B cell (primary cell): ENCODE results near the gene POGZ. TPM values are rescaled to one million over a fixed set of nuclear protein-coding genes. Genes with fewer than 3 reads are reported as not detected.
"Not testable (repeated sequence)": the region's sequence is repeated elsewhere in the genome, so short reads cannot be mapped to it uniquely, and the experiment has no call there.

Experiments
- ATAC-seq: fragments of 200-7000 bp; cut with Tn5 transposase; one replicate; pipeline ENCODE4 v1.10.0; 2021; ENCODE audit warnings: low read depth, mild to moderate bottlenecking, moderate number of reproducible peaks, moderate library complexity
- CTCF ChIA-PET: fragments of 350-600 bp; sonication (Branson Sonifier 250); formaldehyde crosslinking; loops from one replicate; lab custom pipeline; 2021; ENCODE audit warnings: antibody characterized with exemption, inconsistent platforms; lab: Charles Lee
- POLR2A ChIA-PET: fragments of 350-600 bp; sonication (Branson Sonifier 250); formaldehyde crosslinking; loops from one replicate; lab custom pipeline; 2021; ENCODE audit warnings: antibody characterized with exemption; lab: Charles Lee
- DNase-seq: peaks from one replicate; pipeline ENCODE4 v3.0.0; 2013
- H2AFZ ChIP-seq: 2 replicates; pipeline ENCODE4 v1.6.1; 2012; ENCODE audit warnings: mild to moderate bottlenecking, low read depth, low read length; ENCODE audit not compliant: insufficient read depth, poor library complexity, severe bottlenecking
- H3K27ac ChIP-seq, 2 donors: 1 replicate in 1 of 2; 2 replicates in 1 of 2; pipeline ENCODE4 v1.5.1; 2012 to 2013; ENCODE audit warnings: low read length in 2 of 2, mild to moderate bottlenecking in 2 of 2, moderate library complexity in 1 of 2
- H3K27me3 ChIP-seq, 4 experiments: fragments of 200-600 bp in 1 of 4; sonication (generic) in 1 of 4; replicated peaks in 1 of 4; 1 replicate in 2 of 4; 2 replicates in 2 of 4; pipeline versions ENCODE4 v1.6.1 to v1.7.0; 2013 to 2016; ENCODE audit warnings: low read length in 3 of 4, mild to moderate bottlenecking in 2 of 4, mixed read lengths in 1 of 4, moderate library complexity in 1 of 4; ENCODE audit not compliant: insufficient read depth in 4 of 4, control insufficient read depth in 3 of 4; ENCODE audit errors: control extremely low read depth in 1 of 4
- H3K36me3 ChIP-seq, 2 experiments: replicated peaks in 1 of 2; 1 replicate in 1 of 2; 2 replicates in 1 of 2; pipeline versions ENCODE4 v1.6.1 to v1.7.1; 2013; ENCODE audit warnings: low read length in 1 of 2; ENCODE audit not compliant: insufficient read depth in 2 of 2, control insufficient read depth in 1 of 2; ENCODE audit errors: control extremely low read depth in 1 of 2, extremely low read depth in 1 of 2
- H3K4me1 ChIP-seq, 2 donors: fragments of 200-600 bp in 1 of 2; sonication (generic) in 1 of 2; 1 replicate in 1 of 2; 2 replicates in 1 of 2; pipeline versions ENCODE4 v1.5.1 to v1.6.1; 2013 to 2017; ENCODE audit warnings: low read length in 2 of 2; ENCODE audit not compliant: control insufficient read depth in 2 of 2, insufficient read depth in 2 of 2
- H3K4me2 ChIP-seq: replicated peaks from 2 replicates; pipeline ENCODE3; 2012; ENCODE audit warnings: mild to moderate bottlenecking, low read depth, low read length; ENCODE audit not compliant: poor library complexity, severe bottlenecking
- H3K4me3 ChIP-seq, 5 experiments: fragments of 200-600 bp in 1 of 5; sonication (generic) in 1 of 5; 1 replicate in 3 of 5; 2 replicates in 2 of 5; pipeline versions ENCODE4 v1.5.1 to v1.7.0; 2011 to 2016; ENCODE audit warnings: low read length in 4 of 5, mild to moderate bottlenecking in 4 of 5, low read depth in 2 of 5, control low read depth in 1 of 5, moderate library complexity in 1 of 5; ENCODE audit not compliant: insufficient read depth in 1 of 5; ENCODE audit errors: control extremely low read depth in 1 of 5, extremely low read depth in 1 of 5
- H3K79me2 ChIP-seq: fragments of 200-600 bp; sonication (generic); one replicate; pipeline ENCODE4 v1.6.0; 2016; ENCODE audit warnings: low read length; ENCODE audit not compliant: control insufficient read depth, insufficient read depth
- H3K9ac ChIP-seq: fragments of 200-600 bp; sonication (generic); 2 replicates; pipeline ENCODE4 v1.6.1; 2017; ENCODE audit warnings: mild to moderate bottlenecking, low read length, moderate library complexity
- H3K9me3 ChIP-seq, 3 donors: one replicate each; pipeline versions ENCODE4 v1.6.1 to v1.7.1; 2013; ENCODE audit warnings: low read length in 2 of 3; ENCODE audit not compliant: control insufficient read depth in 2 of 3, insufficient read depth in 1 of 3; ENCODE audit errors: control extremely low read depth in 1 of 3
- H4K20me1 ChIP-seq: 2 replicates; pipeline ENCODE4 v1.6.0; 2012; ENCODE audit warnings: mild to moderate bottlenecking, low read length; ENCODE audit not compliant: insufficient read depth, control insufficient read depth, poor library complexity, severe bottlenecking
- H3K27ac Mint-ChIP-seq: one replicate; pipeline ENCODE4 v1.8.0; 2021; ENCODE audit warnings: mixed read lengths
- H3K27me3 Mint-ChIP-seq: one replicate; pipeline ENCODE4 v1.8.0; 2021; ENCODE audit warnings: mixed read lengths
- H3K4me1 Mint-ChIP-seq: one replicate; pipeline ENCODE4 v1.8.0; 2021; ENCODE audit warnings: mixed read lengths
- H3K4me3 Mint-ChIP-seq: one replicate; pipeline ENCODE4 v1.8.0; 2021; ENCODE audit warnings: mixed read lengths
- H3K9me3 Mint-ChIP-seq: one replicate; pipeline ENCODE4 v1.8.0; 2022; ENCODE audit warnings: mixed read lengths; ENCODE audit not compliant: insufficient read depth
- EZH2 ChIP-seq: IDR thresholded peaks from 2 replicates; pipeline ENCODE4 v1.6.1; 2012; ENCODE audit warnings: borderline replicate concordance, low read depth, mild to moderate bottlenecking, moderate library complexity, low read length; ENCODE audit not compliant: insufficient read depth, poor library complexity, severe bottlenecking
- WGBS: methylation state at CpG from one replicate; pipeline ENCODE4 v1.1.5; 2013; ENCODE audit warnings: missing lambda C conversion rate; ENCODE audit not compliant: insufficient coverage; 5-methylcytosine and 5-hydroxymethylcytosine counted together
- intact Hi-C: fragments of 100-400 bp; cut with micrococcal nuclease; formaldehyde crosslinking; loops from one replicate; pipeline ENCODE4 v1.10.0; 2022
- polyA plus RNA-seq: library from polyadenylated mRNA; depleted of rRNA; stranded (reverse); fragments of >200 nt; gene quantifications from 2 replicates; pipeline ENCODE4 v1.2.3, GENCODE V29; 2012
- total RNA-seq, 2 donors: library from RNA; stranded (reverse); fragments of 120-200 nt in 1 of 2; gene quantifications; 1 replicate in 1 of 2; 2 replicates in 1 of 2; pipeline versions ENCODE4 v1.2.3 to v1.2.4, GENCODE V29; 2013 to 2022
- TF ChIP-seq, protein P1 (sequence below): fragments of 200-600 bp; IDR thresholded peaks from one replicate; pipeline ENCODE4 v1.8.0; 2022; ENCODE audit warnings: antibody characterized with exemption, mild to moderate bottlenecking

POGZ gene
- total and polyA plus RNA-seq, 2 donors (not counting 1 experiment from before 2014, with no cell fraction given): 50.2 to 194 TPM

DNA sequence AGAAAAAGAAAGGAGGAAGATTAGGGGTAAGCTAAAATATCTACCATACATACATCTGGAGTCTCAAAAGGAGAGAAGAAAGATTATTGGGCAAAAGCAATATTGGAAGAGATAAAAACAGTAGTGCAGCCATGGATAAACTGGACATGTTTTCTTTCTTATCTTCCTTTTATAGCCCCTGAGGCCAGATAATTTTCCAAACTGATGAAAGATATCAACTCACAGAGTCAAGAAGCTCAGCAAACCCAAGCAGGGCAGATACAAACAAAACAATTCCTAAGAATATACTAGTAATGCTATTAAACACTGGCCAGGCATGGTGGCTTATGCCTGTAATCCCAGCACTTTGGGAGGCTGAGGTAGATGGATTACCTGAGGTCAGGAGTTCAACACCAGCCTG lies 65.7 kb downstream of the POGZ start:
- TF ChIP-seq, protein P1, sequence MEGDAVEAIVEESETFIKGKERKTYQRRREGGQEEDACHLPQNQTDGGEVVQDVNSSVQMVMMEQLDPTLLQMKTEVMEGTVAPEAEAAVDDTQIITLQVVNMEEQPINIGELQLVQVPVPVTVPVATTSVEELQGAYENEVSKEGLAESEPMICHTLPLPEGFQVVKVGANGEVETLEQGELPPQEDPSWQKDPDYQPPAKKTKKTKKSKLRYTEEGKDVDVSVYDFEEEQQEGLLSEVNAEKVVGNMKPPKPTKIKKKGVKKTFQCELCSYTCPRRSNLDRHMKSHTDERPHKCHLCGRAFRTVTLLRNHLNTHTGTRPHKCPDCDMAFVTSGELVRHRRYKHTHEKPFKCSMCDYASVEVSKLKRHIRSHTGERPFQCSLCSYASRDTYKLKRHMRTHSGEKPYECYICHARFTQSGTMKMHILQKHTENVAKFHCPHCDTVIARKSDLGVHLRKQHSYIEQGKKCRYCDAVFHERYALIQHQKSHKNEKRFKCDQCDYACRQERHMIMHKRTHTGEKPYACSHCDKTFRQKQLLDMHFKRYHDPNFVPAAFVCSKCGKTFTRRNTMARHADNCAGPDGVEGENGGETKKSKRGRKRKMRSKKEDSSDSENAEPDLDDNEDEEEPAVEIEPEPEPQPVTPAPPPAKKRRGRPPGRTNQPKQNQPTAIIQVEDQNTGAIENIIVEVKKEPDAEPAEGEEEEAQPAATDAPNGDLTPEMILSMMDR: no peak
- TF ChIP-seq EZH2: no peak
- Histone ChIP-seq H3K36me3 (no peaks in the 10 kb centered on the region), H3K27ac (no peak overlapping the region), H3K4me1 (peaks cover 0 to 4% of the 10 kb centered on the region in 2 donors), H3K4me2 (no peak overlapping the region), H2AFZ (no peak overlapping the region), H3K9ac (no peak overlapping the region), H3K79me2 (no peaks in the 10 kb centered on the region), H4K20me1 (no peaks in the 10 kb centered on the region), H3K9me3 (no peaks in the 10 kb centered on the region), H3K27me3 (peaks cover 0 to 3% (median 0%) of the 10 kb centered on the region in 4 experiments), H3K4me3 (no peak overlapping the region)
- Mint-ChIP-seq H3K9me3 (no peaks in the 10 kb centered on the region), H3K4me3 (no peak overlapping the region), H3K27me3 (no peaks in the 10 kb centered on the region), H3K27ac (no peak overlapping the region), H3K4me1 (peaks cover 3% of the 10 kb centered on the region)
- DNase-seq: no peak
- ChIA-PET POLR2A (no interaction called here), CTCF (interaction anchor here (0.6 to 1.3 kb wide), 3 partner anchors 53 to 273 kb away, joined by 3 to 5 read pairs (median 4); no protein-coding TSS in a partner anchor)
- intact Hi-C loops: no loop called here
- no peak for ATAC-seq

DNA sequence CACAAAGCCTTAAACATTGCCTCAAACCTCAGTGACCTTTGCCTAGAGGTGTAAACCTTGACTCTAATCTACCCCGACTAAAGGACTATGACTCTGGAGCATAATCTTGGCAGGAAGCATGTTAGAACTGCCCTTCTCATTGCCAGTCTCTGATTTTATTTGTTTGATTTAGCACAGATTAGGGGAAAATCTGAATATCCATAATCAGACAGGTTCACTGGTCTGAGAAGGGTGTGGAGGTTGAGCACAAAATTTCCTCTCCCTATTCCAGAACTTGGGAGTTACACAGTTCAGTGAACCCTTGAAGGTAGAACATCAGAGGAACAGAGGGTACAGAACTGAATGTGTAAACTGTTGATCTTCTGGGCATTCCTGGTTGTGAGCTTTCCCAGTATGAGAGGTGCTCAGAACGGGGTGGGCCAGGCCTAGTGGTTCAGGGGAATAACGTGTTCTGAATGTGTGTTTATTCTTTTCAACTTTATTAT lies 68.2 kb downstream of the POGZ start:
- Histone ChIP-seq H3K4me3 (no peak overlapping the region), H3K9me3 (no peaks in the 10 kb centered on the region), H3K27ac (no peak overlapping the region), H3K27me3 (peaks cover 0 to 3% (median 0%) of the 10 kb centered on the region in 4 experiments), H3K9ac (no peak overlapping the region), H3K4me2 (no peak overlapping the region), H4K20me1 (no peaks in the 10 kb centered on the region), H3K4me1 (no peaks in the 10 kb centered on the region), H3K36me3 (no peaks in the 10 kb centered on the region), H2AFZ (no peak overlapping the region), H3K79me2 (no peaks in the 10 kb centered on the region)
- DNase-seq (no peak), ATAC-seq (no peak)
- TF ChIP-seq, protein P1: no peak
- TF ChIP-seq EZH2: no peak
- no CpG with 5 or more reads among the region's 3 CpGs for WGBS
- intact Hi-C loops: no loop called here
- Mint-ChIP-seq H3K27me3 (no peaks in the 10 kb centered on the region), H3K4me3 (no peak overlapping the region), H3K4me1 (no peaks in the 10 kb centered on the region), H3K27ac (no peak overlapping the region), H3K9me3 (no peaks in the 10 kb centered on the region)
- ChIA-PET CTCF (no interaction called here), POLR2A (no interaction called here)

DNA sequence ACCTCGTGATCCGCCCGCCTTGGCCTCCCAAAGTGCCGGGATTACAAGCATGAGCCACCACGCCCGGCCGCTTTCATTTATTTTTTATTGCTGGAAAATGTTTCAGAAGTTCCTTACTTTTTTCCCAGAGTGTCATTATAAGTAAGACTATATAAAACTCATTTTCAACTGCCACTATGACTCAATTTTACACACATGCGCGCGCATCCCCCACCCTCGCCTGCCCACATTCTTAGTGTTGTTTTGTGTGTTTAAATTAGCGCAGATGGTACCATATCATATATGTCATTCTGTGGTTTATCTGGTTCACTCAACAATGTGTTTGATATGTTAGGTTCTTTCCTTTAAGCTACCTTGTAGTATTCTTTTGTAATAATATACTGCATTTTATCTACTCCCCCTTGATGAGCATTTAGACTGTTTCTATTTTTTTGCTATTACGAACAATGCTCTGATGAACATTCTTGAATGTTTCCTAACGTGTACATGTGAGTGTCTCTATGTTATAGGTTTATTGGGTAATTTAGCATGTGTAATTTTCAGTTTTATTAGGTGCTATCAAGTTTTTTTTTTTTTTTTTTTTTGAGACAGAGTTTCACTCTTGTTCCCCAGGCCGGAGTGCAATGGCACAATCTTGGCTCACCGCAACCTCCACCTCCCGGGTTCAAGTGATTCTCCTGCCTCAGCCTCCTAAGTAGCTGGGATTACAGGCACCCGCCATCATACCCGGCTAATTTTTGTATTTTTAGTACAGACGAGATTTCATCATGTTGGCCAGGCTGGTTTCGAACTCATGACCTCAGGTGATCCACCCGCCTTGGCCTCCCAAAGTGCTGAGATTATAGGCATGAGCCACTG lies 68.8 kb downstream of the POGZ start:
- H2AFZ ChIP-seq, H4K20me1 ChIP-seq, H3K27me3 ChIP-seq, H3K27ac Mint-ChIP-seq, POLR2A ChIA-PET, H3K9me3 Mint-ChIP-seq, H3K4me2 ChIP-seq, H3K4me1 Mint-ChIP-seq, CTCF ChIA-PET, intact Hi-C loops, H3K27ac ChIP-seq, H3K9me3 ChIP-seq, H3K4me1 ChIP-seq, H3K9ac ChIP-seq, H3K4me3 ChIP-seq, ATAC-seq, H3K36me3 ChIP-seq, DNase-seq, H3K27me3 Mint-ChIP-seq, H3K4me3 Mint-ChIP-seq, H3K79me2 ChIP-seq: not testable (repeated sequence)
- 94% methylated on average over 7 of the region's 22 CpGs for WGBS
